G401.6 (cell line): ENCODE measurements around the gene PNLIP.

ENCODE experiments used
- FAIRE-seq: peaks from 2 replicates; lab custom pipeline; 2012; peaks lifted over from hg19 to GRCh38; lab: Jason Lieb, UNC

Gene PNLIP

GRCh38 chr10:116615199-116615776 lies 69.6 kb downstream of the PNLIP start:
- FAIRE-seq = no peak
